Epithelial cell of esophagus (primary cell): ENCODE measurements around the gene GNAO1.

Experiments used
- DNase-seq: peaks from one replicate; pipeline ENCODE4 v3.0.0; 2010; ENCODE audit warnings: low read depth
- H3K4me3 ChIP-seq: 2 replicates; pipeline ENCODE4 v1.5.1; 2011; ENCODE audit warnings: mild to moderate bottlenecking, low read length, control low read depth
- CTCF ChIP-seq: IDR thresholded peaks from 2 replicates; pipeline ENCODE4 v1.5.1; 2011; ENCODE audit warnings: low read depth, mild to moderate bottlenecking, low read length, control low read depth, inconsistent platforms; ENCODE audit not compliant: insufficient read depth; ENCODE audit errors: missing control alignments

GNAO1 gene

GRCh38 chr16:56286809-56287208 is 95.5 kb downstream of the GNAO1 start:
- DNase-seq: no peak
- no peak overlapping the region for H3K4me3 ChIP-seq
- TF ChIP-seq CTCF: no peak

GRCh38 chr16:56288019-56288418 is 96.7 kb downstream of the GNAO1 start:
- no peak overlapping the region for H3K4me3 ChIP-seq
- TF ChIP-seq CTCF: no peak
- DNase-seq: no peak

- DNase-seq: no peak
- no peak for TF ChIP-seq CTCF
Observed at GRCh38 chr16:56289416-56289815, 98.1 kb downstream of the GNAO1 start.

GRCh38 chr16:56289862-56290261 is 98.6 kb downstream of the GNAO1 start:
- TF ChIP-seq CTCF: no peak
- no peak overlapping the region for H3K4me3 ChIP-seq
- DNase-seq: no peak

More at GRCh38 chr16:56289416-56289815, 98.1 kb downstream of the GNAO1 start:
- H3K4me3 ChIP-seq: no peak overlapping the region

- no peak for TF ChIP-seq CTCF
- H3K4me3 ChIP-seq: no peak overlapping the region
- DNase-seq: no peak
Observed at GRCh38 chr16:56294014-56294413, 102.7 kb downstream of the GNAO1 start.

GRCh38 chr16:56294579-56294978 is 103.3 kb downstream of the GNAO1 start:
- no peak for TF ChIP-seq CTCF
- no peak overlapping the region for H3K4me3 ChIP-seq

GRCh38 chr16:56295059-56295665 is 103.9 kb downstream of the GNAO1 start:
- no peak for TF ChIP-seq CTCF
- no peak overlapping the region for H3K4me3 ChIP-seq
- DNase-seq: no peak

More at GRCh38 chr16:56294579-56294978, 103.3 kb downstream of the GNAO1 start:
- DNase-seq: peak; percentile 40
